Measurements from ENCODE around the gene MEX3D.
"Not testable (repeated sequence)": the region's sequence is repeated elsewhere in the genome, so short reads cannot be mapped to it uniquely, and the experiment has no call there.

MEX3D gene

DNA sequence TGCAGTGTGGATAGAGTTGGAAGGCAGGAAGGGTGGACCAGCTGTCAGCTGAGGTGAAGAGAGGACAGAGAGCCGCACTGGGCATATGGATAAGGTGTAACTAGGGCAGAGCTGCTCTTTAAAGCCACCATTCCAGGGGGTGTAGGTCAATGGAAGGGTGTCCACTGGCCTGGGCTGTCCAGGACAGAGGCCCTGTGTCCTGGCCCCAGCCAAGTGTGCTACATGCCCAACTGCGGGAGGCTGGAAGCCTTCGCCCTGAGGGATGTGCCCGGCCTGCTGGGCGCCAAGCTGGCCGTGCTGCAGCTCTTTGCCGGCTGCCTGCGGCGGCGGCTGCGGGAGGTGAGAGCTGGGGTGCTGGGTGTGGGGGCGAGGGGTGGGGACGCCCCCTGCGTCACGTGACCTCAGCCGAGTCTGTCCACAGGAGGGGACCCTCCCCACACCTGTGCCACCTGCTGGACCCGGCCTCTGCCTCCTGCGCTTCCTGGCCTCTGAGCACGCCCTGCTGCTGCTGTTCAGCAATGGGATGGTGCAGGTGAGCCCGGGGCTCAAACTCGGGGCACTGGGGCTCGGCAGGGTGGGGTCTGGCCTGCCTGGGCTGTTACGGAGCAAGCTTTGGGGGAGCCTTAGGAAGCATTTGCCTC, 34.5 kb downstream of the MEX3D start:
- DNase-seq = no peak

DNA sequence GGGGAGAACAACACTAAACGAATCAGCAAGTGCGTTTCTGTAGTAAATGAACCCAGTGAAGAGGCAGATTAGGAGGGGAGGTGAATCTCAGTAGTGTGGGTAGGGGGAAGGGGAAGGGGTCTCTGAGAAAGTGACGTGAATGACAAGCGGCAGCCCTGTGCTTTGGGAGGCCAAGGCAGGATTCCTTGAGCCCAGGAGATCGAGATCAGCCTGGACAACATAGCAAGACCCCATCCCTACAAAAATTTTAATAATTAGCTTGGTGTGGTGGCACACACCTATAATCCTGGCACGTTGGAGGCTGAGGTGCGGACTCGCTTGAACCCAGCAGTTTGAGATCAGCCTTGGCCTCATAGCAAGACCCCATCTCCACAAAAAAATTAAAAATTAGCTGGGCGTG, 36.1 kb downstream of the MEX3D start:
- DNase-seq = no peak

DNA sequence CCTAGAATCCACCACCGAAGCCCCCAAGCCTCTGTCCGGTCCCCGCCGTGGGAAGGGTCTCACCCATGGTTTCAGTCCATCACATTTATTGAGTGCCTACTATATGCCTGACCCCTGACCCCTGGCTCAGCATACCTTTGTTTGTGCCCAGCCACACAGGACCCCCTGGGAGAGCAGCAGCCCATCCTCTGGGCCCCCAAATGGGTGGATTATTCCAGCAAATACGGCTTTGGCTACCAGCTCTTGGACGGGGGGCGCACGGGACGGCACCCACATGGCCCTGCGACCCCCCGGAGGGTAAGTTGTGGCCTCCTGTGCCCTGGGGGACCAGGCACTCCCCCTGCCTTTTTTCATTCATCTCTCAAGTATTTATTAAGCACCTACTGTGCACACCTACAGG, 36.5 kb downstream of the MEX3D start:
- DNase-seq = no peak

GRCh38 chr19:1530856-1531255, 37.3 kb downstream of the MEX3D start:
- not testable (repeated sequence) for DNase-seq

- no peak for DNase-seq
These were observed 38.7 kb downstream of the MEX3D start for GRCh38 chr19:1529430-1529816.

GRCh38 chr19:1528596-1529429, 39.3 kb downstream of the MEX3D start:
- DNase-seq = no peak

DNA sequence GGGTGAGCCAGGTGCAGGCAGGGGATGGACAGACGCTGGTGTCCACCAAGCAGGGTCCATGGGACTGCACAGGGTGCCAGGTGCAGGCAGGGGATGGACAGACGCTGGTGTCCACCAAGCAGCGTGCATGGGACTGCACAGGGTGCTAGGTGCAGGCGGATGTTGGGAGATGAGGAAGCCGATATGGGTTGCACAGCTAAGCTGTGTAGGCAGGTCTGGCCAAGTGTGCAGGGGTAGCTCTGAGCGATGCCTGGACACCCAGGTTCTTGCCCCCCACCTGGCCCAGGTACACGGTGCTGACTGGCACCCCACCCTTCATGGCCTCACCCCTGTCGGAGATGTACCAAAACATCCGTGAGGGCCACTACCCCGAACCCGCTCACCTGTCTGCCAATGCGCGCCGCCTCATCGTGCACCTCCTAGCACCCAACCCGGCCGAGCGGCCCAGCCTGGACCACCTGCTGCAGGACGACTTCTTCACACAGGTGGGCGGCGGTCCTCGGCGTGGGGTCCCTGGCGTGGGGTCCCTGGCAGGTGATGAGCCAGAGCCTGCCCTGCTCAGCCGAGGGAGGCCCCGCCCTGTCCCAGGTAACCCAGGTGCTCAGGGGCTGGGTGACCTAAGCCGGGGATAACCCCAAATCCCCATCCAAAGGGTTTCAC, 40.3 kb downstream of the MEX3D start:
- no peak for DNase-seq

GRCh38 chr19:1526979-1527649, 41.0 kb downstream of the MEX3D start:
- DNase-seq = no peak

DNA sequence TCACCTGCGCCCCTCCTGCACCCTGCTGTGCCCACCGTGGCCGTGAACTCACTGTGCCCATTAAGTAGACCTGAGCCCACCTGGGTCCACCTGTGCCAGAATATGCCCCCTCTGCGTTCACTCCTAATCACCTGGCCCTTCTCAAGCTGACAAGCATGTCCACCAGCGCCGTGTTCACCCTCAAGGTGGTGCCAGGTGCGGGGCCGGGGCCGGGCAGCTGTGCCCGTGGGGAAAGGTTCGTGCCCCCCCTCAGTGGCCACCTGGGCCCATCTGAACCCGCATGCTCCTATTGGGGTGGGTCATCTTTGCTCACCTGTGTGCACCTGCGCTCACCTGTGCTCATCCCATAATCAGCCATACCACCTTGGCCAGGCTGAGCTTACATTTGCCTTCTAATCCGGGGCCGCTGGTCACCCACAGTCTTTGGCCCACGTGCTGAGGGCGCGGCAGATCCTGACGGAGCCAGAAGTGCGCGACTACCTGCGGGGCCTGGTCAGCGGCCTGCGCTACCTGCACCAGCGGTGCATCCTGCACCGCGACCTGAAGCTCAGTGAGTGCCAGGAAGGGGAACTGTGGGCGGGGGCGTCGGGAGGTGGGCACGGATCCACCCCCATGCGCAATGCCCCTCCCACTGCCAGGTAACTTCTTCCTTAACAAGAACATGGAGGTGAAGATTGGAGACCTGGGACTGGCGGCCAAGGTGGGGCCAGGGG, 41.9 kb downstream of the MEX3D start:
- DNase-seq = no peak

DNA sequence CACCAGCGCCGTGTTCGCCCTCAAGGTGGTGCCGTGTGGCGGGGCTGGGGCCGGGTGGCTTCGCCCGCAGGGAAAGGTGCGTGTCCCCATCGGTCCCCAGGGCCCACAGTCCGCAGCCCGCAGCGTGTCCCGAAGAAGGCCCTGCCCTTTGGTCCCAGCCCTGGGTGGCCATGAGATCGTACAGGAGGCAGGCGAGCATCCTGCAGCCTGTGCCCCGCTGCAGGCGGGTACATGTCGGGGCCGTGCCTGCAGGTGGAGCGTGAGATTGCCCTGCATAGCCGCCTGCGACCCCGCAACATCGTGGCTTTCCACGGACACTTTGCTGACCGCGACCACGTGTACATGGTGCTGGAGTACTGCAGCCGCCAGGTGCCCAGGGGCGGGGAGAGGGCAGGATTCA, 42.8 kb downstream of the MEX3D start:
- no peak for DNase-seq

GRCh38 chr19:1524972-1525325, 43.2 kb downstream of the MEX3D start:
- no peak for DNase-seq

DNA sequence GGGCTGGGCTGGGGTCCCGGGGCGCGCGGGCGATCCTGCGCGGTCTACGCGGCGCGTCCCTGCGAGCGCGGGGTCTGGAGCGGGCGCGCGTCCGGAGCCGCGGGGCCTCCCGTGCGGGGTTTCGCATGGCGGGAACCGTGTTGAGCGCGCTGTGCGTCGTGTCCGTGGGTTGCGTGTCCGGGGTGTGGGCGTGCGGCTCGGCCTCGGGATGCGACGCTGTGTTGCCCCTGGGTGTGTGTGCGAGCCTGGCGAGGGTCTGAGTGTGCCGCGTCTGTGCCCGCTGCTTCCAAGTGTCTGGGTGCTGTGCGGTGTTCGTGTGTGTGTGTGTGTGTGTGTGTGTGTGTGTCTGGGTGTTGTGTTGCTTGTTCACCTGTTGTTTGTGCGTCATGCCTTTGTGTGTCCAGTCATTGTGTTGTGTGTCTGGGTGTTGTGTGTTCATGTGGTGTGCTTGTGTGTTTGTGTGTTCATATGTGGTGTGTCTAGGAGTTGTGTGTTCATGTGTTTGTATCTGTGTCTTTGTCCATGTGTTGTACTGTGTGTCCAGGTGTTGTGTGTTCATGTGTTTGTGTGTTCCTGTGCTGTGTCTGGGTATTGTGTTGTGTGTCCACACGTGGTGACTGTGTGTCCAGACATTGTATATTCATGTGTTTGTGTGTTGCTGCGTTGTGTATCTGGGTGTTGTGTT, 43.7 kb downstream of the MEX3D start:
- DNase-seq = no peak

- no peak for DNase-seq
These were observed 44.5 kb downstream of the MEX3D start, which contains the start of gene PLK5 for GRCh38 chr19:1523412-1524286. TSS of gene PLK5 (plus strand) at chr19:1524077. CDS start at chr19:1526997, 2,920 bp downstream.

- no peak for DNase-seq
These were observed 45.3 kb downstream of the MEX3D start for GRCh38 chr19:1522838-1523237.

DNA sequence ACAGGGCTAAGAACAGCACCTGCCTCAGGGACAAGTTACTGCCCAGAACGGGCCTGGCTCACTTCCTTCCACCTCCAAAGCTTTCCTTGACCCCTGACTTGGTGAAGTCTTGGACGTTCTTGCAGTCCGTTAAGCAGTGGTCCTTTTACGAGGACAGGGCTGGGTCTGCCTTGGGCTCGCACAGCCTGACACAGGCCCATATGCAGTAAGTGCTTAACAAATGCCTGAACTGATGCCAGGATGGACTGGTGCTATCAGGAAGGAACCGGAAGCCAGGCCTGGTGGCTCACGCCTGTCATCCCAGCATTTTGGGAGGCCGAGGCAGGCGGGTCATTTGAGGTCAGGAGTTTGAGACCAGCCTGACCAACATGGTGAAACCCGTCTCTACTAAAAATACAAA, 46.1 kb downstream of the MEX3D start:
- no peak for DNase-seq

DNA sequence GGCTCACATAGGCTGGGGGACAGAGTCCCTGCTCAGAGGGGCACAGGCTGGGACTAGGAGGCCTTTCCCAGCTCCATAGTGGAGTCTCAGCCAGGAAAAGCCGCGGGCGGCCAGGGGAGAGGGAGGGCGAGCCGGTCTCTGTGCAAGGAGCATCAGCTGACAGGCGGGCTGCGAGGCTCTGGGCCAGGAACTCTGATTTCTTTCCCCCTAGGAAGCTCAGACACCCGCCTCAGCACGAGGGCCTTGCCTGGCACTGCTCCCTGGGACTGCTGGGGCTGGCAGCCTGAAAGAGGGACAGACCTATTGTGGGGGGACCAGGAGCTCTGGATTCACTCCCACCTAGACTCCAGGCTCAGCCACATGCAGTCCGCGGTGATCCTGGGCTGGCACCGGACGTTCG, 46.5 kb downstream of the MEX3D start:
- no peak for DNase-seq

DNA sequence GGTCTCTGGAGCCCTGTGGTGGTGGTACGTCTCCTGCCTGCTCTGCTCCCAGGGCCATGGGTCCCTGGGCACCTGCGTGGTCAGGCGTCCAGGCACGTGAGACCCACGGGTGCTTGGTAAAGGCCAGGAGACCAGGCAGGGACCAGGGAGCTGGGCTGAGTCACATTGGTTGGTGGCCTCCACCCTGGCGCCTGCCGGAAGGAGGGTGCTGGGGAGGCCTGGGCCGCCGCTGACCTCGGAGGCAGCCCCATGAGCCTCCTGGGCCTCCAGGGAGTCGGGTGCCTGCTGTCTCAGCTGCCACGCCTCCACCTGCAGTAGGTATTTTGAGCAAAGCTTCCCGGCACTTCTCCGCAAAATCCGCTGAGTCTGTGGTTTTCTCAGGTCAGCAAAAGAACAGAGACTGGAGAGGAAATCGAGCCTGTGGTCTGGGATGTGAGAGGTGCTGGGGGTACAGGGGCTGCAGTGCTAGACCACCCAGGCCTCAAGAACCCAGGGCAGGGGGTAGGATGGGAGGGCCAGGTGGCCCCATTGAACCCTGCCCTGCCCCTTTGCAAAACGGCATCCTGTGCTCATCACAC, 47.8 kb downstream of the MEX3D start:
- DNase-seq = no peak

- not testable (repeated sequence) for DNase-seq
These were observed 48.3 kb downstream of the MEX3D start for GRCh38 chr19:1519802-1520201.

DNA sequence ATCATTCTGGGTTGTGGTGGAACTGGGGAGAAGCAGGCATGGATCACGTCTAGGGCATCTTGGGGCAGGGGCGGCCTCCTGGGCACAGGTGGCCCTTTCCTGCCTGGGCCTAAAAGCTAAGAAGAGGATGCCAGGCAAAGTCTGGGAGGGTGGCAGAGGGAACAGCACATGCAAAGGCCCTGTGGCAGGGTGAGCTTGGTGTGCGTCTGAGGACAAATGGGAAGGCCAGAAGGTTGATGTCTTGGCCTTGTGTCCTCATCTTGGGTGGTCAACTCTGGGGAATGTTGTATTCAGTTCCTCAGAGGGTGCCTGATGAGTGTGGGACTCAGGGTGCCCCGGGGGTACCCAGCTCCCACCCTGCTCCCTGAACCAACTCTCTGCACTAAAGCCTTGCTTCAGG, 49.7 kb downstream of the MEX3D start:
- no peak for DNase-seq

DNA sequence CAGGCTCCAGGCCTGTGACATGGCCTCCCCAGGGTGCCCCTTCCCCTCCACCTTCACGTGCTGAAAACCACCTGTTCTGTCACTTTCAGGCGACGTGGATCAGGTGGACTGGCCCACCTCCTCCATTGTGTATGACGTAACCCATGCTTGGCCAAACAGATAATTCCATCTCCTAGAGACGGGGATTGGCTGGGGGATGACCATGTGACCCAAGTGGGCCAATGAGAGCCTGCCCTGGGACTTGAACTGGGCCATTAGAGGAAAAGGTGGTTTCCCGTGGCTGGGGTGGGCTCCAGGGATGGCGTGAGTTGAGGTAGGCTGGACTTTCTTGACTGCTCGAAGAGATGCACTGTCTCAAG, 51.8 kb downstream of the MEX3D start:
- no peak for DNase-seq
